Lung microvascular endothelial cell (primary cell): ENCODE measurements around the gene MYOF. TPM values are rescaled to one million over a fixed set of nuclear protein-coding genes. Genes with fewer than 3 reads are reported as not detected.
"Not testable (repeated sequence)": the region's sequence is repeated elsewhere in the genome, so short reads cannot be mapped to it uniquely, and the experiment has no call there.

Experiments used
- DNase-seq, 2 donors: peaks; one replicate each; pipeline versions ENCODE4 v3.0.0 to v3.0.0-alpha.2; 2010; ENCODE audit warnings: low read depth in 2 of 2
- total RNA-seq: library from RNA; depleted of rRNA; stranded (reverse); fragments of >200 nt; gene quantifications from 2 replicates; pipeline ENCODE4 v1.2.1, GENCODE V29; 2014

Gene MYOF
- total RNA-seq, 1 donor from 2014 or later, result 58.1 TPM

DNA sequence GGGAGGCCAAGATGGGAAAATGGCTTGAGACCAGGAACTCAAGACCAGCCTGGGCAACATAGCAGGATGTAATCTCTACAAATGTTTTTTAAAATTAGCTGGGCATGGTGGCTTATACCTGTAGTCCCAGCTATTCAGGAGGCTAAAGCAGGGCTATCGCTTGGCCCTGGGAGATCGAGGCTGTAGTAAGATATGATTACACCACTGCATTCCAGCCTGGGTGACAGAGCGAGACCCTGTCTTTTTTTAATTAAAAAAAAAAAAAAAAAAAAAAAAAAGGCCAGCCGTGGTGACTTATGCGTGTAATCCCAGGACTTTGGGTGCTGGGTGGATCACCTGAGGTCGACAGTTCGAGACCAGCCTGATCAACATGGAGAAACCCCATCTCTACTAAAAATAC lies 27.4 kb downstream of the MYOF start:
- no peak for DNase-seq

GRCh38 chr10:93454146-93454545 lies 28.0 kb downstream of the MYOF start:
- DNase-seq, result no peak

DNA sequence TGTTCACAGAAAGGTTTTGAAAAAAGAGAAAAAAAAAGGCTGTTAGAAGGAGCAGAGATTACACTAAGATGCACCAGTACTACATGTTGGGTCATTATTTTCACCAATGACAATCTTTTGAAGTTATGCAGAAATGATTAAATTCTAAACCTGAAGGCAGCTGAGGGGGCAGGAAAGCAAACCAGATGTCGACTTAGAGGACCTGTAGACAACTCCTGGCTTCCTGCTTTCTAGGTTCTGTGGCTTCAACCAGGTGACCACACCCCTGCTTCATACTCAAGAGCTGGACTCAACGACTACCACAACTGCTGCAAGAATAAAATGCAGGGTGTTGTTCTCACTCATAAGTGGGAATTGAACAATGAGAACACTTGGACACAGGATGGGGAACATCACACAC lies 30.0 kb downstream of the MYOF start:
- no peak for DNase-seq

GRCh38 chr10:93451244-93451947 lies 30.7 kb downstream of the MYOF start:
- DNase-seq, result no peak

- DNase-seq, result no peak
Observed at GRCh38 chr10:93447970-93448369, 34.2 kb downstream of the MYOF start.

GRCh38 chr10:93447019-93447418 lies 35.1 kb downstream of the MYOF start:
- DNase-seq, result no peak

GRCh38 chr10:93445978-93446720 lies 36.0 kb downstream of the MYOF start:
- DNase-seq, result peak in 1 of 2 donors; percentile 59

DNA sequence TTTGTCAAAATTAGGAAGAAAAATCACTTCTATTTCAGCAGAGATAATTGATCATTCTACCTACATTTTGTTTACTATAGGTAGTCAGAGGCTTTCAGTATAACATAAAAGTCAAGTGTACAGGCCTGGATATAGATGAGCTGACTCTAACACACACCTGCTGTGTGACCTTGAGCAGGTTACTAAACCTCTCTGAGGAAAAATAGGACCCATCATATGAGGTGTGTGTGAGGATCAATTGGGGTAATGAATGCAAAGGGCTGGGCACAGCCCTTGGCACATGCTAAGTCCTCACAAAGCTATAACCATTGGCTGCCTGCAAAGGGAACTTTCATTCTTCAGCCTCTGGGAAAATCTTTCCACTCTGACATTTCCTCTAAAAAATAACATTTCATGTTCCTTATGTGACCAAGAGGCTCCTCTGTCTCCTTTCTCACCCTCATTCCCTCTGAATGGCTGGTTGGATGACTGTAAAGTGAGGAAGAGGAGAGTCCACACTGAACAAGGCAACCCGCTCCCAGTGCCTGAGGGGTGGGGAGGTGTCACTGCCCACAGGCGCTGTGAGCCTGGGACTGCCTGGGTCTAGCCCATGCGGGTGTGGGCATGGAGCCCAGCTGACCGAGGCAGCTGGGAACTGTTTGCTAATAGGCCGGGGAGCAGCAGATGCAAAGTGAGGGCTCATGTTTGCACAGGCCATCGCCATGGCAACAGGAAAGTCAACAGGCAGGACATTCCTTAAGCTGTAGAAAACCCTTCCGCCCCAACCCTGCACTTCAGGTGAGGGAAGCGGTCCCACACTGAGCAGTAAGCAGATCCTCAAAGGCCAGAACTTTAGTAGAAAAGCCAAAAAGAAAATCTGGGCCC lies 36.8 kb downstream of the MYOF start:
- peak; percentile 93 to 99 for DNase-seq

GRCh38 chr10:93443481-93443880 lies 38.7 kb downstream of the MYOF start:
- no peak for DNase-seq

- not testable (repeated sequence) for DNase-seq
Observed at GRCh38 chr10:93442721-93443120, 39.4 kb downstream of the MYOF start.

GRCh38 chr10:93440591-93441091 lies 41.5 kb downstream of the MYOF start:
- no peak for DNase-seq

DNA sequence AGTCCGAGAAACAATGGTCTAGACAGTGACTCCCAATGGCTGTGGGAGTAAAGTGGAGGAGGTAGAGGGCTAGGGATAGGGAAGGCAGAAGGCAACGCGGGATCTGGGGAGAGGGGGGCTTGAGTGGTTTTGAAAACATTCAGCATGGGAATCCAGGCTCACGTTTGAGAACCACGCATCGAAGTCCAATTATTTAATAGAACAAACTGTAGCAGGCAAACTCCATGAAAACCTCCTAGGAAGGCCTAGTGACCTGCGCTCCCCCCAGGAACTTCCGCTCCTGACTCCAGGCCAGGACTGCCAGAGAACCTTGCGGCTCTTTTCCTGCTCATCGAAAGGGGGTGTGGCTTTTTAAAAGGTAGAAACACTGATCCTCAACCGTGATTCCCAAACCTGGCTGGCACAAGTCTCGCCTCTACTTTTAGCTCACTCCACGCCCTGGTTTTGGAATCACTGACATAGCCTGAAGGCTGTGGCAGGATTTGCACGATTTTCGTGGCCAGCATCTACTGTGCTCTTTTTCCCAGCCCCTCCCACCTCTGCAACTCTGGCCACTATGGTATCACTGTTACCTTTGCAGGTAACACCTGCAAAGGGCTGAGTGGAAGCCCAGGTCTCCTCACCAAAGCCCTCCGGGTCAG lies 43.4 kb downstream of the MYOF start:
- DNase-seq, result peak; percentile 66 to 80

DNA sequence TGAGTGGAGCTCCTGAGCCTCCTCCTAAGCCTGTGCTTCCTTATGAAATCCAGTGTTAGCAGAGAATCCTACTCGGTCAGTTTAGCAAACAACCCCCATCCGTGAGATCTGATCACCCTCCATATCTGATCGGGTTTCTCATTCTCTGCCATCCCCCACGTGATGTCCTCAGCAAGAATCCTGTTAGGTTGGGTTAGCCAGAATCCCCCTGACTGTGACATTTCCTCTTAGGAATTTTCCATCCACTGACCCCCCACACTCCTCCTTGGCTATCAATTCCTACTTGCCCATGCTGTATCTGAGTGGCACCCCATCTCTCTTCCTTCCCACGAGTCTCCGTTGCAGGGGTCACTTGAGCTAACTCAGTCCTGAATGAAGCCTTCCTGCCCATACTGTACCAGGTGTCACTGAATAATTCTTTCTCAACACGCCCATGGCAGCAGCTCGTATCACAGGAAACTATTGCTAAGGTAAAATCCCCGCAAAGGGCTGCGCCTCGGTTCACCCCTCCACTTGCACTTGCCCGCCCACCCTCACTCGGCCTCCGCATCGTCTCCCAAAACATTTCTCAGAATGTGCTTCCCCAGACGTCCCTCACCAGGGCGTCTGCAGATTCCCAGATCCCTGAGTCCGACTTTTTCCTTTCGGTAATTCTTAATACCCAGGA lies 44.1 kb downstream of the MYOF start:
- peak; percentile 52 to 53 for DNase-seq

GRCh38 chr10:93437086-93437945 lies 44.8 kb downstream of the MYOF start:
- DNase-seq, result peak; percentile 87 to 98

DNA sequence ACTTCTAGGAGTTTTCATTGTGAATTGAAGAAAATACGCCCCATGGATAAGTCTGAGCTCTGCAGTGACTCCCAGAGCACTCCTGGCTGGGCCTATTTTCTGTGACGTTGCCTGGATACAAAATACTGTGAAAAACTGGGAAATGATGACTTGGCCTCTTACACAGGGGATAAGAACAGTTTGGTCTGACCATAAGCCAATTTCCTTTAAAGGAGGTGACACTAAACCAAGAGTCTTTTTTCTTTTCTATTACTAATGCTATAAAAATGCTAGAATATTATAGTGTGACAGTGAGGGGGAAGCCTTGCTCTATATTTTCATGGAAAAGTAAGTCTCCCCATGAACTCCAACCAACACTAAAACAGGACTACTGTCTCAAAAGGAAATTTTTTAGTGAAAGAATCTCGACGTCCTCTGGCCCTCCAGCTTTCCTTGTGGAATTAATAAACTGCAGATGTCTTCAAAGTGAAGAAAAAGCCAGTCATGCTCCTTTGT lies 45.5 kb downstream of the MYOF start:
- DNase-seq, result peak; percentile 90 to 96

DNA sequence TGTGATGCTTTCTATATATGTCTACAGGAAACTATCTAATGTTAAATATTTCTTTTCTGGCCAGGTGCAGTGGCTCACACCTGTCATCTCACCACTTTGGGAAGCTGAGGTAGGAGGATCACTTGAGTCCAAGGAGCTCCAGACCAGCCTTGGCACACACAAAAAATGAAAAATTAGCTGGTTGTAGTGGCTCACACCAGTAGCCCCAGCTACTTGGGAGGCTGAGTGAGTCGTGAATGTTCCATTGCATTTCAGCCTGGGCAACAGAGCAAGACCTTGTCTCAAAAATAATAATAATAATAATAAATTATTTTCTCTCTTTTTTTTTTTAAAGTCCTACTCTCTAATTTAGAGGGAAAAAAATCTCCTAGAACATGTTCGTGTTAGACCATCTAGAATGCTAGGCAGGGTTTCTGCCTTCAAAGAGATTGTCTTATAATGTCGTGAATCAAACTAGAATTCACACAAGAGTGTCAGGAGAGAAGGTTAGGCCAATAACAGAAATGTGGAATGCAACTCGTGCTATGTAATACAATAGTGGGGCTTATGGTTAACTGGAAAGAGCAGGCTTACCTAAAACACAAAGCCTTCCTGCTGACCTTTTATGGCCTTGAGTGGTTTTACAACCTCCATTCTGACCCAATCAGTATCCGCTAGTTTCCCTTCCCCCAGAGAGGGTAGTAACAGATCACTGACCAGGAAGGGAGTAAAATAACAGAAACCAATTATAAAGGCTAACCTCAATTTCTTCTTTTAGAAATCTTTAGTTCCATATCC lies 46.3 kb downstream of the MYOF start:
- peak; percentile 72 to 73 for DNase-seq

GRCh38 chr10:93434991-93435491 lies 47.1 kb downstream of the MYOF start:
- DNase-seq, result no peak

DNA sequence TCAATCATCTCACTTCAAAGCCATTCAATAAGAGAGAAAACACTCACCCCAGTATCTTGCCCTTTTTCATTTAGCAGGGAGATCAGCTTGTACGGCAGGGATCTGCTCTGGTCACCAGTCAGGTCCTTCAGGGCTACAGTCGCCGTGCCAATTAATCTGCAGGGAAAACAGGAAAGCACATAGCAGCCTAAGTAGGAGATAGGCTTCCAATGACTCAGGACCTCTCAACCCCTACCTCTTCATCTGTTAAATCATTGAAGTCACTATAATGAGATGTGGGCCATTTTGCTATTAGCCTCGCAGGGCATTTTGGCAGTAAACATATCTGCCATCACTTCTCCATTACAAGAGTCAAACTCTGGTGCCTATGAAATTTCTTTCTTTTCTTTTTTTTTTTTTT lies 50.8 kb downstream of the MYOF start:
- peak; percentile 20 to 63 for DNase-seq

GRCh38 chr10:93425861-93426260 lies 56.3 kb downstream of the MYOF start:
- no peak for DNase-seq
